ENCODE results near the gene COPZ2.

The COPZ2 gene

DNA sequence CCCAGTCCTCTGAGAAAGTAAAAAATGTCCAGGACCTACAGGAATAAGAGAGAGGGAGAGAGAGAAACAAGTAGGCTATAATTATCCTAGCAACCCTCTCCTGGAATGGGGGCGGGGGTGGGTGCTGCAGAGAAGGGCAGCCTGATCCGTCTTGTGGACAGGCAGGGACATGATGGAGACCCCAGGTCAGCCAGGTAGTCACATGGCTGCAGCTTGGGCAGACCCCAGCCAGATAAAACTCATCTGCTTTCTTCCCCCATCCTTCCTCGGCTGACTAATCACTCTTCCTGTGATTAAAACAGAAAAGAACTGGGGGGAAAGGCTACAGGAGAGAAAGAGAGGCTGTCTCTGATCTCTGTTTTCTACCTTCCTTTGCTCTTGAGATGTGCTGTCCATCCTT is 32.6 kb downstream of the COPZ2 start:
- TF ChIP-seq EZH2phosphoT487 (conservative IDR thresholded peaks at IDR 0.05; ENCODE audit: low read length) = no peak
- TF ChIP-seq, protein P1, sequence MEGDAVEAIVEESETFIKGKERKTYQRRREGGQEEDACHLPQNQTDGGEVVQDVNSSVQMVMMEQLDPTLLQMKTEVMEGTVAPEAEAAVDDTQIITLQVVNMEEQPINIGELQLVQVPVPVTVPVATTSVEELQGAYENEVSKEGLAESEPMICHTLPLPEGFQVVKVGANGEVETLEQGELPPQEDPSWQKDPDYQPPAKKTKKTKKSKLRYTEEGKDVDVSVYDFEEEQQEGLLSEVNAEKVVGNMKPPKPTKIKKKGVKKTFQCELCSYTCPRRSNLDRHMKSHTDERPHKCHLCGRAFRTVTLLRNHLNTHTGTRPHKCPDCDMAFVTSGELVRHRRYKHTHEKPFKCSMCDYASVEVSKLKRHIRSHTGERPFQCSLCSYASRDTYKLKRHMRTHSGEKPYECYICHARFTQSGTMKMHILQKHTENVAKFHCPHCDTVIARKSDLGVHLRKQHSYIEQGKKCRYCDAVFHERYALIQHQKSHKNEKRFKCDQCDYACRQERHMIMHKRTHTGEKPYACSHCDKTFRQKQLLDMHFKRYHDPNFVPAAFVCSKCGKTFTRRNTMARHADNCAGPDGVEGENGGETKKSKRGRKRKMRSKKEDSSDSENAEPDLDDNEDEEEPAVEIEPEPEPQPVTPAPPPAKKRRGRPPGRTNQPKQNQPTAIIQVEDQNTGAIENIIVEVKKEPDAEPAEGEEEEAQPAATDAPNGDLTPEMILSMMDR (IDR thresholded peaks at IDR 0.05; ENCODE audit: insufficient read depth, low read length, poor library complexity, severe bottlenecking) = no peak
- H3K36me3 ChIP-seq (ENCODE audit: low read length) = no peaks in the 10 kb centered on the region
- no peaks in the 10 kb centered on the region for H3F3A ChIP-seq (ENCODE audit: insufficient read depth)
- H3K4me3 ChIP-seq (ENCODE audit: insufficient read depth, low read length, poor library complexity, severe bottlenecking) = no peak overlapping the region
- H4K20me1 ChIP-seq (ENCODE audit: low read depth, low read length) = no peaks in the 10 kb centered on the region
- no peak overlapping the region for H3K27ac ChIP-seq (ENCODE audit: low read depth, low read length)
- no peaks in the 10 kb centered on the region for H3K9me2 ChIP-seq (replicated peaks; ENCODE audit: insufficient read depth, low read length)
- no peaks in the 10 kb centered on the region for H3K27me3 ChIP-seq (ENCODE audit: low read length)
- H3K9ac ChIP-seq (ENCODE audit: low read length) = no peak overlapping the region
- no peaks in the 10 kb centered on the region for H3K9me3 ChIP-seq (ENCODE audit: insufficient read depth, low read length)
- no peak overlapping the region for H3K4me2 ChIP-seq (ENCODE audit: low read depth, low read length, poor library complexity, severe bottlenecking)
- no peak overlapping the region for H2AFZ ChIP-seq (ENCODE audit: low read depth, low read length, severe bottlenecking)
- no peaks in the 10 kb centered on the region for H3K79me2 ChIP-seq (ENCODE audit: insufficient read depth, low read length)

GRCh38 chr17:48003417-48004151 is 34.0 kb downstream of the COPZ2 start:
- Histone ChIP-seq H3K9ac (ENCODE audit: low read length) (no peak overlapping the region), H3K27ac (ENCODE audit: low read depth, low read length) (no peak overlapping the region)

DNA sequence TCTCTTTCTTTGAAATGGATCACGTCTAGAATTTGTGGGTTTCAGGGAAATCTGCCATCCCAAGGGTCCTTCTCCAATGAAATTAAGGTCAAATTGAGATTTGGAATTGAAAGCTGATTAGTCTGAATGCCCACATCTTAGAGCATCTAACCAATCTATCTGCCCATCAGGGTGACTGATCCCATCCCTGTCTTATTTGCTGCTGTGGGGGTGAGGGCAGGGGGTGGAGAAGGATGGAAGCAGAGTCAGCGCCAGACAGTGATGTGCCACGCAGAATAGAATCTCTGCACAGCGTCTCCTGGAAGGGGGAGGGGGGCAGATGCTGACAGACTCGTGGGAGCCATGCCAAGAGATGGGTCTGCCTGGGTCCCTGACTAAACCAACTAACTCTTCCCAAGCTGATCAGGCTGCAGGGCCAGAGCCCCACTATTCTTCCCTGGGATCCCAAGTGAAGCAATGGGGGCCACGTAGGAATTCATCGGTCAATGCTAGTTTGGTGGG is 34.6 kb downstream of the COPZ2 start:
- H3F3A ChIP-seq (ENCODE audit: insufficient read depth) = no peaks in the 10 kb centered on the region
- H3K9me3 ChIP-seq (ENCODE audit: insufficient read depth, low read length) = no peaks in the 10 kb centered on the region
- no peak overlapping the region for H3K4me2 ChIP-seq (ENCODE audit: low read depth, low read length, poor library complexity, severe bottlenecking)
- H4K20me1 ChIP-seq (ENCODE audit: low read depth, low read length) = no peaks in the 10 kb centered on the region
- no peak overlapping the region for H2AFZ ChIP-seq (ENCODE audit: low read depth, low read length, severe bottlenecking)
- no peak overlapping the region for H3K4me3 ChIP-seq (ENCODE audit: insufficient read depth, low read length, poor library complexity, severe bottlenecking)
- H3K79me2 ChIP-seq (ENCODE audit: insufficient read depth, low read length) = no peaks in the 10 kb centered on the region
- H3K9ac ChIP-seq (ENCODE audit: low read length) = no peak overlapping the region
- no peaks in the 10 kb centered on the region for H3K9me2 ChIP-seq (replicated peaks; ENCODE audit: insufficient read depth, low read length)
- H3K27me3 ChIP-seq (ENCODE audit: low read length) = no peaks in the 10 kb centered on the region
- no peak for TF ChIP-seq EZH2phosphoT487 (conservative IDR thresholded peaks at IDR 0.05; ENCODE audit: low read length)
- TF ChIP-seq, protein P1 (IDR thresholded peaks at IDR 0.05; ENCODE audit: insufficient read depth, low read length, poor library complexity, severe bottlenecking) = no peak
- H3K36me3 ChIP-seq (ENCODE audit: low read length) = no peaks in the 10 kb centered on the region
- H3K27ac ChIP-seq (ENCODE audit: low read depth, low read length) = no peak overlapping the region

More at GRCh38 chr17:48003417-48004151, 34.0 kb downstream of the COPZ2 start:
- Histone ChIP-seq H3K9me2 (replicated peaks; ENCODE audit: insufficient read depth, low read length) (no peaks in the 10 kb centered on the region), H3K79me2 (ENCODE audit: insufficient read depth, low read length) (no peaks in the 10 kb centered on the region), H2AFZ (ENCODE audit: low read depth, low read length, severe bottlenecking) (no peak overlapping the region), H3F3A (ENCODE audit: insufficient read depth) (no peaks in the 10 kb centered on the region), H3K4me3 (ENCODE audit: insufficient read depth, low read length, poor library complexity, severe bottlenecking) (no peak overlapping the region), H3K9me3 (ENCODE audit: insufficient read depth, low read length) (no peaks in the 10 kb centered on the region), H3K36me3 (ENCODE audit: low read length) (no peaks in the 10 kb centered on the region), H3K27me3 (ENCODE audit: low read length) (no peaks in the 10 kb centered on the region), H3K4me2 (ENCODE audit: low read depth, low read length, poor library complexity, severe bottlenecking) (no peak overlapping the region), H4K20me1 (ENCODE audit: low read depth, low read length) (no peaks in the 10 kb centered on the region)
- TF ChIP-seq EZH2phosphoT487 (conservative IDR thresholded peaks at IDR 0.05; ENCODE audit: low read length) = no peak
- TF ChIP-seq, protein P1 (IDR thresholded peaks at IDR 0.05; ENCODE audit: insufficient read depth, low read length, poor library complexity, severe bottlenecking) = no peak
